Skin epidermis (tissue), 12 donors: ENCODE data around the gene ZNF213.

ENCODE experiments used
- H3K27ac ChIP-seq, 21 experiments: fragments of 200-600 bp; sonication (generic) in 11 of 21; one replicate each; pipeline ENCODE4 v1.5.0; 2020; ENCODE audit warnings: mild to moderate bottlenecking in 3 of 21, inconsistent platforms in 2 of 21, moderate library complexity in 2 of 21
- H3K4me3 ChIP-seq, 7 experiments: fragments of 200-600 bp; sonication (generic) in 2 of 7; one replicate each; pipeline ENCODE4 v1.5.0; 2020; ENCODE audit warnings: inconsistent platforms in 2 of 7, mild to moderate bottlenecking in 2 of 7, moderate library complexity in 1 of 7

ZNF213 gene

GRCh38 chr16:3182608-3183444 lies 48.0 kb downstream of the ZNF213 start:
- H3K4me3 ChIP-seq: peak overlapping the region in 6 of 7 experiments; percentile 4 to 23 (median 12)
- H3K27ac ChIP-seq: no peak overlapping the region

- peak overlapping the region in 4 of 7 experiments; percentile 5 to 23 (median 18) for H3K4me3 ChIP-seq
These were observed 48.8 kb downstream of the ZNF213 start for GRCh38 chr16:3183445-3184139.

GRCh38 chr16:3186946-3187690 lies 52.3 kb downstream of the ZNF213 start:
- Histone ChIP-seq H3K27ac (no peak overlapping the region), H3K4me3 (no peak overlapping the region)

More at GRCh38 chr16:3183445-3184139, 48.8 kb downstream of the ZNF213 start:
- H3K27ac ChIP-seq: no peak overlapping the region

GRCh38 chr16:3187798-3188674 lies 53.2 kb downstream of the ZNF213 start, which contains the start of gene OR1F1:
OR1F1 (plus strand) TSS chr16:3188204.
- Histone ChIP-seq H3K27ac (no peak within 1 kb of the TSS), H3K4me3 (peak within 1 kb of the TSS in 4 of 7 experiments; percentile 2 to 22 (median 8))

- H3K4me3 ChIP-seq: peak overlapping the region in 3 of 7 experiments; percentile 4 to 10 (median 6)
- H3K27ac ChIP-seq: no peak overlapping the region
These were observed 53.8 kb downstream of the ZNF213 start for GRCh38 chr16:3188675-3188924.

GRCh38 chr16:3188925-3189825 lies 54.3 kb downstream of the ZNF213 start:
- Histone ChIP-seq H3K4me3 (peak overlapping the region in 4 of 7 experiments; percentile 2 to 22 (median 8)), H3K27ac (no peak overlapping the region)

GRCh38 chr16:3189869-3190268 lies 55.0 kb downstream of the ZNF213 start:
- Histone ChIP-seq H3K4me3 (no peak overlapping the region), H3K27ac (no peak overlapping the region)

GRCh38 chr16:3190949-3191353 lies 56.1 kb downstream of the ZNF213 start:
- no peak overlapping the region for H3K27ac ChIP-seq
- H3K4me3 ChIP-seq: no peak overlapping the region
